Upper lobe of right lung (tissue), 1 donor: ENCODE measurements around the gene CD300LB. TPM values are rescaled to one million over a fixed set of nuclear protein-coding genes. Genes with fewer than 3 reads are reported as not detected.

Experiments
- ATAC-seq: fragments of 200-7000 bp; cut with Tn5 transposase; one replicate; pipeline ENCODE4 v1.9.1; 2020; ENCODE audit warnings: mild to moderate bottlenecking, moderate library complexity
- DNase-seq: peaks from one replicate; pipeline ENCODE4 v3.0.0-alpha.2; 2020
- H3K27ac ChIP-seq: fragments of 200-600 bp; one replicate; pipeline ENCODE4 v1.8.0; 2022
- H3K27me3 ChIP-seq: fragments of 200-600 bp; one replicate; pipeline ENCODE4 v1.8.0; 2022; ENCODE audit warnings: mild to moderate bottlenecking
- H3K36me3 ChIP-seq: fragments of 200-600 bp; one replicate; pipeline ENCODE4 v1.8.0; 2022
- H3K4me1 ChIP-seq: fragments of 200-600 bp; one replicate; pipeline ENCODE4 v1.8.0; 2022
- H3K4me3 ChIP-seq: fragments of 200-600 bp; one replicate; pipeline ENCODE4 v1.8.0; 2022; ENCODE audit warnings: mild to moderate bottlenecking
- H3K9me3 ChIP-seq: fragments of 200-600 bp; one replicate; pipeline ENCODE4 v1.8.0; 2022
- intact Hi-C: fragments of 100-400 bp; cut with DNase I; formaldehyde crosslinking; loops from one replicate; pipeline ENCODE4 v1.11.0; 2022
- total RNA-seq: library from RNA; stranded (reverse); fragmentation: NEBNext Ultra II Directional; extraction: Animal tissue kit (Norgen Biotek cat#: 25700); gene quantifications from one replicate; pipeline ENCODE4 v1.2.1, GENCODE V29; 2021
- TF ChIP-seq, protein P1 (sequence below): fragments of 200-600 bp; IDR thresholded peaks from one replicate; pipeline ENCODE4 v1.8.0; 2022; ENCODE audit warnings: antibody characterized with exemption
- donor health status: DM: no; HTN: yes; CAD: no; lungs with severe emphysema.

Gene CD300LB
- total RNA-seq, 1 donor from 2014 or later = 1.3 TPM

DNA sequence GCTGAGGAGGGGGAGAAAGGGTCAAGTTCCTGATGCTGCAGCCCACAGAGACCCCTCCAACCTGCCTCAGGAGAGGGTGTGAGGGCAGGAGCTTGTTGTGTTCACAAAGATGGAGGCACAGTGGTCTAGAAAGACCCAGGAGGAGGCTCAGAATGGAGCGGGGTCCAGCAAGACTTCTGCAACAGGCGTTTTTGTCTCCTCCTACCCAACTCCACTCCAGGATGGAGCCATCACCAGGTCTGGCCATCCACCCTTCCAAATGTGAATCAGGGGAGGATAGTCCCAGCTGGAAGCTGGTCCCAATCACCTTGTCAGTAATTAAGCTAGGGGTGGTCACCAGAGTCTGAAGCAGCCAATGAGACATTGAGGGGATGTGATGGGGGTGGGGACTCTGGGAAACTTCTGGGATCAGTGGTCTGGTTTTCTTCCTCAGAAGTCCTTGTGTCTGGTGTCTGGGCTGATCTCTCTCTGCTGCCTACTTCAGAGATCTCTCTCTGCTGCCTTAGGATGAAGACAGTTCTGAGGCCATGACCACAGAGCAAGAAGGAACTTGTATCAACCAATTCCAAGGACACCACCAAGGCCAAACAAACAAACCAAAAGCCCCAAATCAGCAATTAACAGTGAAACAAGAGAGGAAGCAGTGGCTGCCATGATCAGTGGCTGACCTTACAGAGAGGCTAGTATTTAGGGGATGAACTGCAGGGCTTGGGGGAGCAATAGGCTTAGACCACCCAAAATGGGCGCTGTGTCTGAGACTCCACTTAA, 14.5 kb downstream of the CD300LB start:
- Histone ChIP-seq H3K27ac (no peak overlapping the region), H3K27me3 (no peaks in the 10 kb centered on the region), H3K4me1 (no peaks in the 10 kb centered on the region), H3K4me3 (no peak overlapping the region), H3K36me3 (no peaks in the 10 kb centered on the region), H3K9me3 (no peaks in the 10 kb centered on the region)
- ATAC-seq (no peak), DNase-seq (no peak)
- intact Hi-C loops = no loop called here
- TF ChIP-seq, protein P1, sequence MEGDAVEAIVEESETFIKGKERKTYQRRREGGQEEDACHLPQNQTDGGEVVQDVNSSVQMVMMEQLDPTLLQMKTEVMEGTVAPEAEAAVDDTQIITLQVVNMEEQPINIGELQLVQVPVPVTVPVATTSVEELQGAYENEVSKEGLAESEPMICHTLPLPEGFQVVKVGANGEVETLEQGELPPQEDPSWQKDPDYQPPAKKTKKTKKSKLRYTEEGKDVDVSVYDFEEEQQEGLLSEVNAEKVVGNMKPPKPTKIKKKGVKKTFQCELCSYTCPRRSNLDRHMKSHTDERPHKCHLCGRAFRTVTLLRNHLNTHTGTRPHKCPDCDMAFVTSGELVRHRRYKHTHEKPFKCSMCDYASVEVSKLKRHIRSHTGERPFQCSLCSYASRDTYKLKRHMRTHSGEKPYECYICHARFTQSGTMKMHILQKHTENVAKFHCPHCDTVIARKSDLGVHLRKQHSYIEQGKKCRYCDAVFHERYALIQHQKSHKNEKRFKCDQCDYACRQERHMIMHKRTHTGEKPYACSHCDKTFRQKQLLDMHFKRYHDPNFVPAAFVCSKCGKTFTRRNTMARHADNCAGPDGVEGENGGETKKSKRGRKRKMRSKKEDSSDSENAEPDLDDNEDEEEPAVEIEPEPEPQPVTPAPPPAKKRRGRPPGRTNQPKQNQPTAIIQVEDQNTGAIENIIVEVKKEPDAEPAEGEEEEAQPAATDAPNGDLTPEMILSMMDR = no peak

DNA sequence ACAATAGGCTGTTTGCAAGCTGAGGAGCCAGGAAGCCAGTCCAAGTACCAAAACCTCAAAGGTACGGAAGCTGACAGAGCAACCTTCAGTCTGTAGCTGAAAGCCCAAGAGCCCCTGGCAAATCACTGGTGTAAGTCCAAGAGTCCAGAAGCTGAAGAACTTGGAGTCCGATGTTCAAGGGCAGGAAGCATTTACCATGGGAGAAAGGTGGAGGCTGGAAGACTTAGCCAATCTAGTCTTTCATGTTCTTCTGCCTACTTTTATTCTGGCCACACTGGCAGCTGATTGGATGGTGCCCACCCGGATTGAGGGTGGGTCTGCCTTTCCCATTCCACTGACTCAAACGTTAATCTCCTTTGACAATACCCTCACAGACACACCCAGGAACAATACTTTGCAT, 15.3 kb downstream of the CD300LB start:
- intact Hi-C loops = no loop called here
- TF ChIP-seq, protein P1 = no peak
- Histone ChIP-seq H3K9me3 (no peaks in the 10 kb centered on the region), H3K27me3 (no peaks in the 10 kb centered on the region), H3K4me1 (no peaks in the 10 kb centered on the region), H3K27ac (no peak overlapping the region), H3K4me3 (no peak overlapping the region), H3K36me3 (no peaks in the 10 kb centered on the region)
- no peak for DNase-seq
- ATAC-seq = no peak

DNA sequence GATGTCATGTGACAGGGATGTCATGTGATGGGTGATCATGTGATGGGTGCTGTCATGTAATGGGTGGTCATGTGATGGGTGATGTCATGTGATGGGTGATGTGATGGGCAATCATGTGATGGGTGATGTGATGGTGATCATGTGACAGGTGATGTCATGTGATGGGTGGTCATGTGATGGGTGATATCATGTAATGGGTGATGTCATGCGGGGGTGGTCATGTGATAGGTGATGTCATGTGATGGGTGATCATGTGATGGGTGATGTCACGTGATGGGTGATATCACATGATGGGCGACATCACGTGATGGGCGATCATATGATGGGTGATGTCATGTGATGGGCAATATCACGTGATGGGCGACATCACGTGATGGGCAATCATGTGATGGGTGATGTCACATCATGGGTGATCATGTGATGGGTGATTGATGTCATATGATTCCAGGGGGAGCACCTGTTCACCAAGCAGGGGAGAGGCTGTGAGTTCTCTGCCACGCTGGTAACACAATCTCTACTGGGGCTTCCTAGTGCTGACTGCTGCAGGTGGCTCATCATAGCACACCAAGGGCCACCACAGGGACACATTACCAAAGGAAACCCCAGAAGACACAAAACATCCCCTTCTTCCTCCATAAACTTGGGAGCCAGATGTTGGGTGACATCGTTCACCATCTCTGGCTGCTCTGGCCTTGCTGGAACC, 16.5 kb downstream of the CD300LB start:
- intact Hi-C loops = no loop called here
- Histone ChIP-seq H3K4me1 (no peaks in the 10 kb centered on the region), H3K36me3 (no peaks in the 10 kb centered on the region), H3K27me3 (no peaks in the 10 kb centered on the region), H3K27ac (no peak overlapping the region), H3K4me3 (no peak overlapping the region), H3K9me3 (no peaks in the 10 kb centered on the region)
- DNase-seq (no peak), ATAC-seq (no peak)
- TF ChIP-seq, protein P1 = no peak

DNA sequence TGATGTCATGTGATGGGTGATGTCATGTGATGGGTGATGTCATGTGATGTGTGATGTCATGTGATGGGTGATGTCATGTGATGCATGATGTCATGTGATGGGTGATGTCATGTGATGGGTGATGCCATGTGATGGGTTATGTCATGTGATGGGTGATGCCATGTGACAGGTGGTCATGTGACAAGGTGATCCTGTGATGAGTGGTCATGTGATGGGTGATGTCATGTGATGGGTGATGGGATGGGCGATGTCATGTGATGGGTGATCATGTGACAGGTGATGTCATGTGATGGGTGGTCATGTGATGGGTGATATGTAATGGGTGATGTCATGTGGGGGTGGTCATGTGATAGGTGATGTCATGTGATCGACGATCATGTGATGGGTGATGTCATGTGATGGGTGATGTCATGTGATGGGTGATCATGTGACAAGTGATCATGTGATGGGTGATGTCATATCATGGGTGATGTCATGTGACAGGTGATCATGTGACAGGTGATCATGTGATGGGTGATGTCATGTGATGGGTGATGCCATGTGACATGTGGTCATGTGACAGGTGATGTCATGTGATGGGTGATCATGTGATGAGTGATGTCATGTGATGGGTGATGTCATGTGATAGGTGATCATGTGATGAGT, 17.2 kb downstream of the CD300LB start:
- intact Hi-C loops = no loop called here
- ATAC-seq (no peak), DNase-seq (no peak)
- Histone ChIP-seq H3K4me1 (no peaks in the 10 kb centered on the region), H3K27ac (no peak overlapping the region), H3K4me3 (no peak overlapping the region), H3K36me3 (no peaks in the 10 kb centered on the region), H3K9me3 (no peaks in the 10 kb centered on the region), H3K27me3 (no peaks in the 10 kb centered on the region)
- TF ChIP-seq, protein P1 = no peak

- Histone ChIP-seq H3K27ac (peak overlapping the region; percentile 25), H3K4me3 (no peak overlapping the region), H3K9me3 (no peaks in the 10 kb centered on the region), H3K36me3 (no peaks in the 10 kb centered on the region), H3K4me1 (no peaks in the 10 kb centered on the region), H3K27me3 (no peaks in the 10 kb centered on the region)
- ATAC-seq = peak; percentile 86
- no peak for DNase-seq
- intact Hi-C loops = no loop called here
- TF ChIP-seq, protein P1 = no peak
Measured at GRCh38 chr17:74512624-74513091, 18.6 kb downstream of the CD300LB start.
